Measurements from ENCODE around the gene HEATR5B.

HEATR5B gene
- 76.6 to 144 reads per million in 2 experiments for total RNA-seq

- DNase-seq (ENCODE audit: low read depth), result peak; percentile 87
Observed at GRCh38 chr2:37083873-37084794, at the start of gene HEATR5B, which contains the start of gene GPATCH11. HEATR5B (minus strand) TSS chr2:37084372; CDS start chr2:37083414, 958 bp downstream. GPATCH11 (plus strand) TSS chr2:37084518; CDS start chr2:37088382, 3,864 bp downstream.

GRCh38 chr2:37132914-37133313 is 48.7 kb upstream of the HEATR5B start:
- DNase-seq (ENCODE audit: low read depth), result no peak

- no peak for DNase-seq (ENCODE audit: low read depth)
Observed at GRCh38 chr2:37125416-37125815, 41.2 kb upstream of the HEATR5B start.

GRCh38 chr2:37119157-37119556 is 35.0 kb upstream of the HEATR5B start:
- DNase-seq (ENCODE audit: low read depth), result no peak

GRCh38 chr2:37117566-37117965 is 33.4 kb upstream of the HEATR5B start:
- no peak for DNase-seq (ENCODE audit: low read depth)

GRCh38 chr2:37111958-37112357 is 27.8 kb upstream of the HEATR5B start:
- no peak for DNase-seq (ENCODE audit: low read depth)

GRCh38 chr2:37110306-37111212 is 26.4 kb upstream of the HEATR5B start:
- DNase-seq (ENCODE audit: low read depth), result no peak

- no peak for DNase-seq (ENCODE audit: low read depth)
Observed at GRCh38 chr2:37109523-37109922, 25.4 kb upstream of the HEATR5B start.

- no peak for DNase-seq (ENCODE audit: low read depth)
Observed at GRCh38 chr2:37105150-37105549, 21.0 kb upstream of the HEATR5B start.

- no peak for DNase-seq (ENCODE audit: low read depth)
Observed at GRCh38 chr2:37104178-37104577, 20.0 kb upstream of the HEATR5B start.

- no peak for DNase-seq (ENCODE audit: low read depth)
Observed at GRCh38 chr2:37102588-37102987, 18.4 kb upstream of the HEATR5B start.

GRCh38 chr2:37100054-37100453 is 15.9 kb upstream of the HEATR5B start:
- no peak for DNase-seq (ENCODE audit: low read depth)

- DNase-seq (ENCODE audit: low read depth), result no peak
Observed at GRCh38 chr2:37098416-37099118, 14.4 kb upstream of the HEATR5B start.

GRCh38 chr2:37096568-37096967 is 12.4 kb upstream of the HEATR5B start:
- no peak for DNase-seq (ENCODE audit: low read depth)

GRCh38 chr2:37091873-37092272 is 7.7 kb upstream of the HEATR5B start:
- no peak for DNase-seq (ENCODE audit: low read depth)

GRCh38 chr2:37090019-37090477 is 5.9 kb upstream of the HEATR5B start:
- no peak for DNase-seq (ENCODE audit: low read depth)

- no peak for DNase-seq (ENCODE audit: low read depth)
Observed at GRCh38 chr2:37085731-37086147, 1.6 kb upstream of the HEATR5B start.

- DNase-seq (ENCODE audit: low read depth), result no peak
Observed at GRCh38 chr2:37084797-37085196, 625 bp upstream of the HEATR5B start.

- no peak for DNase-seq (ENCODE audit: low read depth)
Observed at GRCh38 chr2:37080689-37081088, 3.5 kb downstream of the HEATR5B start.

- no peak for DNase-seq (ENCODE audit: low read depth)
Observed at GRCh38 chr2:37080266-37080665, 3.9 kb downstream of the HEATR5B start.

- DNase-seq (ENCODE audit: low read depth), result no peak
Observed at GRCh38 chr2:37070931-37071330, 13.2 kb downstream of the HEATR5B start.

- DNase-seq (ENCODE audit: low read depth), result no peak
Observed at GRCh38 chr2:37068686-37069085, 15.5 kb downstream of the HEATR5B start.

Data from T follicular helper cell (primary cell).